K562 (cell line): Measurements from ENCODE around the gene SH3BP4. TPM values are rescaled to one million over a fixed set of nuclear protein-coding genes. Genes with fewer than 3 reads are reported as not detected.

ENCODE experiments used
- ATAC-seq: fragments of 200-7000 bp; cut with Tn5 transposase; 3 replicates; pipeline ENCODE4 v1.9.1; 2020; ENCODE audit warnings: moderate library complexity
- BruUV-seq: library from RNA; stranded (reverse); fragments of 400-500 nt; replicated peaks from 2 replicates; lab custom pipeline; 2021; lab: Mats Ljungman, UMichigan
- CTCF ChIA-PET: fragments of 300-600 bp; formaldehyde crosslinking; extraction: SDS; loops from one replicate; lab custom pipeline; 2021; ENCODE audit warnings: low intra/inter-chr PET ratio; lab: Yijun Ruan, JAX
- POLR2A ChIA-PET: fragments of 300-600, 350-650 bp; sonication (Branson Sonifier 250); formaldehyde crosslinking; extraction: SDS; loops from one replicate; lab custom pipeline; 2021; ENCODE audit warnings: antibody characterized with exemption, inconsistent platforms; lab: Yijun Ruan, JAX
- DNase-seq, 4 experiments: peaks; one replicate each; pipeline versions ENCODE4 v3.0.0 to v3.0.0-alpha.2; 2011 to 2018; ENCODE audit warnings: low spot score in 3 of 4, mixed read lengths in 3 of 4; ENCODE audit errors: extremely low read depth in 1 of 4
- FAIRE-seq: peaks from 2 replicates; lab custom pipeline; 2011; peaks lifted over from hg19 to GRCh38; lab: Jason Lieb, UNC
- H2AFZ ChIP-seq: 2 replicates; pipeline ENCODE4 v1.6.0; 2011; ENCODE audit warnings: low read depth, low read length, control low read depth, inconsistent platforms
- H3K27ac ChIP-seq: fragments of 200-600 bp; 3 replicates; pipeline ENCODE4 v1.8.0; 2011; ENCODE audit warnings: low read depth, mild to moderate bottlenecking, control low read depth, inconsistent platforms, low read length, moderate library complexity, mixed read lengths; ENCODE audit errors: extremely low read depth
- H3K27me3 ChIP-seq, 2 experiments: fragments of 300-600 bp in 1 of 2; 2 replicates in 1 of 2; 3 replicates in 1 of 2; pipeline versions ENCODE4 v1.6.0 to v1.8.0; 2011; ENCODE audit warnings: inconsistent platforms in 2 of 2, low read length in 2 of 2, mild to moderate bottlenecking in 1 of 2, mixed read lengths in 1 of 2, moderate library complexity in 1 of 2; ENCODE audit not compliant: control insufficient read depth in 2 of 2, insufficient read depth in 2 of 2
- H3K36me3 ChIP-seq: fragments of 300-600 bp; 3 replicates; pipeline ENCODE4 v1.8.0; 2011; ENCODE audit warnings: mild to moderate bottlenecking, low read length, inconsistent platforms; ENCODE audit not compliant: control insufficient read depth, insufficient read depth
- H3K4me1 ChIP-seq, 2 experiments: fragments of 200-600 bp in 1 of 2; replicated peaks in 1 of 2; 2 replicates in 1 of 2; 3 replicates in 1 of 2; pipeline versions ENCODE4 v1.5.1 to v1.8.0; 2011; ENCODE audit warnings: inconsistent platforms in 2 of 2, low read length in 2 of 2, mild to moderate bottlenecking in 1 of 2, mixed read lengths in 1 of 2, moderate library complexity in 1 of 2; ENCODE audit not compliant: control insufficient read depth in 2 of 2, insufficient read depth in 2 of 2
- H3K4me2 ChIP-seq: 2 replicates; pipeline ENCODE4 v1.6.1; 2011; ENCODE audit warnings: low read length, control low read depth, inconsistent platforms, mixed read lengths; ENCODE audit not compliant: insufficient read depth
- H3K4me3 ChIP-seq: fragments of 200-600 bp; sonication (generic), shearing (Covaris generic); 2 replicates; pipeline ENCODE4 v1.5.1; 2016; ENCODE audit warnings: control low read depth, inconsistent platforms
- H3K79me2 ChIP-seq: fragments of 200-600 bp; 3 replicates; pipeline ENCODE4 v1.8.0; 2011; ENCODE audit warnings: low read length, inconsistent platforms; ENCODE audit not compliant: control insufficient read depth, insufficient read depth
- H3K9ac ChIP-seq, 2 experiments: 2 replicates each; pipeline versions ENCODE4 v1.6.0 to v1.6.1; 2011; ENCODE audit warnings: low read depth in 2 of 2, low read length in 2 of 2, control low read depth in 1 of 2, inconsistent platforms in 1 of 2, mild to moderate bottlenecking in 1 of 2, mixed read lengths in 1 of 2; ENCODE audit not compliant: insufficient read depth in 1 of 2
- H3K9me1 ChIP-seq: one replicate; pipeline ENCODE4 v1.6.0; 2011; ENCODE audit warnings: inconsistent platforms, mild to moderate bottlenecking, low read length, moderate library complexity; ENCODE audit not compliant: control insufficient read depth, insufficient read depth
- H3K9me3 ChIP-seq: replicated peaks from 2 replicates; pipeline ENCODE4 v1.5.1; 2011; ENCODE audit warnings: low read depth, low read length, inconsistent platforms; ENCODE audit not compliant: control insufficient read depth, insufficient read depth
- H4K20me1 ChIP-seq: replicated peaks from 2 replicates; pipeline ENCODE4 v1.6.1; 2011; ENCODE audit warnings: low read length, inconsistent platforms, mixed read lengths; ENCODE audit not compliant: control insufficient read depth, insufficient read depth
- ARID1B ChIP-seq: fragments of 450-650 bp; IDR thresholded peaks from 2 replicates; pipeline ENCODE4 v1.6.1; 2016; ENCODE audit warnings: antibody characterized with exemption, mild to moderate bottlenecking, inconsistent platforms
- GATA2 ChIP-seq: sonication (generic); formaldehyde crosslinking; IDR thresholded peaks from 2 replicates; pipeline ENCODE4 v1.4.0; 2020; ENCODE audit warnings: mild to moderate bottlenecking, missing genetic modification reagents
- TAL1 ChIP-seq: fragments of 450-650 bp; IDR thresholded peaks from 2 replicates; pipeline ENCODE4 v1.6.1; 2016; ENCODE audit warnings: mild to moderate bottlenecking
- ZFX ChIP-seq: sonication (generic); formaldehyde crosslinking; IDR thresholded peaks from 2 replicates; pipeline ENCODE4 v1.8.0; 2022; ENCODE audit warnings: mild to moderate bottlenecking, missing genetic modification reagents, moderate library complexity
- WGBS: fragments of 100-300 bp; shearing (Covaris generic); methylation state at CpG from one replicate; pipeline ENCODE4 v1.1.6; 2016; ENCODE audit warnings: low coverage, mixed read lengths; ENCODE audit not compliant: insufficient coverage; ENCODE audit errors: missing lambda C conversion rate; 5-methylcytosine and 5-hydroxymethylcytosine counted together
- in situ Hi-C: fragments of 300-500 bp; cut with MboI; formaldehyde crosslinking; loops from 4 replicates; pipeline ENCODE4 v1.15.0; 2018; ENCODE audit warnings: inconsistent platforms, mixed read lengths
- intact Hi-C: fragments of 100-400 bp; cut with micrococcal nuclease; formaldehyde crosslinking; loops from 2 replicates; pipeline ENCODE4 v1.14.2; 2022
- polyA plus RNA-seq, 8 experiments: library from polyadenylated mRNA; depleted of rRNA in 4 of 8; stranded (reverse) in 5 of 8; unstranded in 3 of 8; fragments of >200 nt; fragmentation: Nextera tagmentation in 2 of 8; fragmentation: Illumina TruSeq in 1 of 8; extraction: Ambion mirVana in 2 of 8; extraction: Trizol in 1 of 8; gene quantifications; 2 replicates each; pipeline versions ENCODE4 v1.2.1 to v1.2.3, GENCODE V29; 2011 to 2014; ENCODE audit warnings: inconsistent platforms in 1 of 8, missing spikeins in 1 of 8
- total RNA-seq, 7 experiments: library from RNA; depleted of rRNA in 6 of 7; stranded (reverse); fragments of >200 nt in 6 of 7; fragmentation: Illumina TruSeq in 2 of 7; extraction: Trizol in 2 of 7; gene quantifications; 2 replicates each; pipeline versions ENCODE4 v1.2.1 to v1.2.3, GENCODE V29; 2011 to 2021; ENCODE audit warnings: low replicate concordance in 1 of 7

The SH3BP4 gene
- total and polyA plus RNA-seq, 9 of the 15 experiments (the other 6 are each of a cell fraction or from before 2014, with no cell fraction given): 0.03 to 0.28 (median 0.27) TPM; not detected in 6

DNA sequence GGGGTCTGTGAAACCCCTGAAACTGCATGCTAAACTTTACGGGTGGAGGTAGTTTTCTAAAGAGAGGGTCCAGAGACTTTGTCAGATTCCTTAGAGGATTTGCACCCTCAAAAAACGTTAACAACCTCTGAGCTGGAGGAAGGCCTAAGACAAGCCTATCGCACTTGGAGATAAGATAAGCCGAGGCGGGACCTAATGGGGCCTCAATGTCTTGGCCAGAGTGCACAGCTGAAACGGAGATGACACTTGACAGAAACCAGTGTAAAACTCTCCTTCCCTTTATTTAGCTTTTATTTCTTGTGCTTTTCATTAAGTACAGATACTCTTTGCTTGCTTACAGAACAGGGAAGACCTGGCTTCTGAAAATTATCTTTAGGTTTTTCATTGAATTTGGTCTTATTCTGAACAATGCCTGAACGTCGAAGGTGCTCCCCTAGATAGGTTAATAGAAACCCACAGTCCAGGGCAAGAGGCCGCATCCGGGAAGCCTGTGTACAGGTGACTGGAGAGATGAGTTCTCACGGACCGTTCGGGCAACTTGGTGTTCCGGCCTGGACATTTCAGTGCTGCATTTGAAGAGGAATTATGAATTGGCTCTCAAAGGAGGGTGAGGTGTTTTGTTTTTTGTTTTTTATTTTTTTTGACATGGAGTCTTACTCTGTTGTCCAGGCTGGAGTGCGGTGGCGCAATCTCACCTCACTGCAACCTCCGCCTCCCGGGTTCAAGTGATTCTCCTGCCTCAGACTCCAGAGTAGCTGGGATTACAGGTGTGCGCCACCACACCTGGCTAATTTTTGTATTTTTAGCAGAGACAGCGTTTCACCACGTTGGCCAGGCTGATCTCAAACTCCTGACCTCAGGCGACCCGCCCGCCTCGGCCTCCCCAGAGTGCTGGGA, 49.7 kb downstream of the SH3BP4 start:
- Histone ChIP-seq H3K27ac (no peak overlapping the region), H3K4me2 (no peak overlapping the region), H3K27me3 (peaks cover 2 to 54% of the 10 kb centered on the region in 2 experiments; a peak in 4 of 5 replicates), H2AFZ (no peak overlapping the region), H3K4me3 (no peak overlapping the region), H3K4me1 (peaks cover 0 to 3% of the 10 kb centered on the region in 2 experiments; a peak in 2 of 5 replicates), H4K20me1 (no peaks in the 10 kb centered on the region), H3K9me1 (no peaks in the 10 kb centered on the region), H3K9me3 (no peaks in the 10 kb centered on the region), H3K79me2 (no peaks in the 10 kb centered on the region), H3K36me3 (no peaks in the 10 kb centered on the region), H3K9ac (no peak overlapping the region)
- TF ChIP-seq ARID1B: peak; percentile 42
- peak; percentile 37; the same call in 1 of the 2 replicates for TF ChIP-seq TAL1
- TF ChIP-seq ZFX (CRISPR knock-in tag): no peak
- TF ChIP-seq GATA2 (CRISPR knock-in tag): no peak
- intact Hi-C loops: no loop called here
- DNase-seq: peak; percentile 7 to 19 (median 18)
- ATAC-seq: no peak
- BruUV-seq: no TSS peak
- FAIRE-seq: no peak
- 11% methylated on average over 21 of the region's 25 CpGs for WGBS
- in situ Hi-C loops: no loop called here
- ChIA-PET CTCF (no interaction called here), POLR2A (interaction anchor here (1.6 kb wide), 1 partner anchor 10 kb away, joined by 4 read pairs; no protein-coding TSS in a partner anchor)
